HG02884 (cell line): ENCODE results near the gene SFTPB.
"Not testable (repeated sequence)": the region's sequence is repeated elsewhere in the genome, so short reads cannot be mapped to it uniquely, and the experiment has no call there.

Experiments used
- ATAC-seq: cut with Tn5 transposase; IDR thresholded peaks from one replicate; pipeline ENCODE4 v1.9.1; 2021; ENCODE audit warnings: mild to moderate bottlenecking, moderate library complexity; ENCODE audit not compliant: unreplicated experiment

SFTPB gene

DNA sequence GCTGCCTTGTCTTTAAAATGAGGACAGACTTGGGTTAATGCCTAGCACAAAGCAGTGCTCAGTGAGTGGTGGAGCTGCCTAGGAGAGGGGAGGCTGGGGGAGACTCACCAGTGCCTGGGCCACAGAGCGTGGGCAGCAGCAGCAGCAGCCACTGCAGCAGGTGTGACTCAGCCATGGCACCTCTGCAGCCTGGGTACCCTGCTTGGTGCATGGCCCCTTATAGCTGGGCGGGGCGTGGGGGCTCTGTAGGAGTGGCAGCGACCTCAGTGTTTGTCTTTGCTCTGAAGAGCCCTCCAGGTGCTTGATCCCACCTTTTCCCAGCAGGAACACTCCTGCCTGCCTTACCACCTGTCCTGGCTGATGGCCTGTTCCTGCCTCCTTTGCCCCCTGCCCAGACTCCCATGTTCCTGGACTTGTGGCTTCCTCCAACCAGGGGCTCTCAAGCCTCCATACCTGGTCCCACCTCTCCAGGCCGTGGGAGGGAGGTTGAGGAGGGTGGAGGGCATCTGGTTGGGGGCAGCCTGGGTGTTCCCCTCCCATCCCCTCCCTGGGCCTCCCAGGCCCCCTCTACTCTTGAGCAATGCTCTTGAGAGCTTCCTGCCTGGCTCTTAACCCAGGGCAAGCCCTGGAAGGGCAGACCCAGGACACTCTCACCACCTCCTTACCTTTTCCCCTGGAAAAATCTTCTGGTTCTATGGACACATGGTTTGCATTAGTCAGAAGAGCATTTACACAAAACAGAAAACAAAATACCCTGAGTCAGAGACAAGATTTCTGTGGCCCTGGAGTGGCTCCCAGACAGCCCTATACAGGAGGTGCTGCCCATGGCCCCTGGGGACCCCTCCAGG is at the start of gene SFTPB:
Gene SFTPB, minus strand, starts transcription at position 191 of the 848 bp plus-strand sequence. Its CDS starts 16 bp downstream, at position 175.
- ATAC-seq, result no peak

GRCh38 chr2:85717308-85718008 is 49.5 kb upstream of the SFTPB start:
- no peak for ATAC-seq

GRCh38 chr2:85716346-85716914 is 48.4 kb upstream of the SFTPB start:
- no peak for ATAC-seq

GRCh38 chr2:85714841-85715240 is 46.8 kb upstream of the SFTPB start:
- no peak for ATAC-seq

- not testable (repeated sequence) for ATAC-seq
Measured at GRCh38 chr2:85714421-85714820, 46.4 kb upstream of the SFTPB start.

DNA sequence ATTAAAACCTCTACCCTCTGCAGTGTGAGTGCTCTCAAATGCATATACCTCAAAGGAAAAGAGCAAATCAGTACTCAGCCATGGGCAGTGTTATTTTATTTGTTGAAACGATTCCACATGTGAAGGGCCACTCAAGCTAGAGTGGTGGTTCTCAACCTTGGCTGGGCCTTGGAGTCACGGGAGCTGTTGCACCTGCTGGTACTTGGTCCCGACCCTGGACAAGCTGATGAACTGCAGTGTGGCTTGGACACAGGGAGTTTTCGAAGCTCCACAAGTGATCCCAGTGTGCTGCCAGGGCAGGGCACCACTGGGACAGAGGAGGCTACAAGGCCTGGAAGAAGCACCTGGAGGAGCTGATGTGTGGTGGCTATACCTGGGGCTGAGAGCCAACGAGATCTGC is 45.8 kb upstream of the SFTPB start:
- no peak for ATAC-seq

- no peak for ATAC-seq
Measured at GRCh38 chr2:85712849-85713612, 45.0 kb upstream of the SFTPB start.

DNA sequence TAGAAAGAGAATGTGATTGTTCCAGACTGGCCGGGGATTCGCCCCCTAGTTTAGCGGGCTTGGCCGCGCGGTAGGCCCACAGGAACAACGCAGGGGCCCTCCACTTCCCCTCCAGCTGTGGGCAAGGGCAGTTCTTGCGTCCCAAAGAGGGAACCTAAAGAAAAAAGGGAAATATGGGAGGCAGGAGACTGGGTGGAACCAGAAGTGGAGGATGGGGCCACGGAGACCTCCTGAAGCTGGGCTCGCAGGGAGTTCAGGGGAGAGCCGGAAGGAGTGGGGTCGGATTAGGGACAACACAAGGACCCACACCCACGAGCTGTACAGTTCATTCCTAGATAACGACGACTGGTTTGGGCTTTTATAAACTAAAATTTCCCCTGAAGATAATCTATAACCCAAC is 44.3 kb upstream of the SFTPB start:
- no peak for ATAC-seq

GRCh38 chr2:85711578-85712060 is 43.6 kb upstream of the SFTPB start:
- no peak for ATAC-seq

DNA sequence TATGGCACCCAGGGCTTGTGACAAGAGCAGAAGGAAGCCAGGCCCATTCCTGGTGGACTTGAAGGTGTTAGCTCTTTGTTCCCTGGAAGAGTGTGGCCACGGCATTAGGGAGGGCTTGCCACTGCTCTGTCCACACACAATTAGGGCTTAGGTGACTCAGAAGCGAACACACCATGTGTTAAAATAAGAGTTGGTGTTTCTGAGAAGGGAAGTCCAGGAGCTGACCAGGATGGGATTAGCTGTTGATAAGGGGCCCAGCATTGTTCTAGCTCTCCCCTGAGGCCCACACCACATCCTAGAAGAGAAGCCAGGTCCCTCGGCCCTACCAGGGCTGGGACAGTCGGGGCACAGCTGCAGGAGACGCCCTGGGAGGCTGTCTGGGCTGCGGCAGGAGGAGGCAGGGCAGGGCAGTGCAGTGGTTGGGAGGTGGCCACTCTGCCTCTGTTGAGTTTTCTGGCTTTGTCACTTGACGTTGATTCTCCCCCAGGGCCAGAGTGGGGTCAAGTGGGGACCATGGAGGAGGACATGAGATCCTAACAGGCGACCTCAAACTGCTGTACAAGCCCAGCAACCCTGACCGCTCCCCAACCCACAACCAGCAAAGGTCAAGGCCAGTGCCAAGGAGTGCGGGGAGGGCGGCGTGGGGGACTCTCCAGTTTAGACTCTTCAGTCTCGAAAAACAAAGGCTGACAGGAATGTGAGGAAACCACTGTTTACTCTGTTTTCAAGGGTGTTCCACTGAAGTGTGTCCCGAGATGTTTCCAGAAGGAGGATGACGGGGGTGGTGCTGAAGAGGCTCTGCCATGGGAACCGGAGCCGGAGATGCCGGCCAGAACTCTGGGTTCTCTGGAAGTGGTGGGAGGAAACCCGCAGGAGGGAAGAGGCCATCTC is 42.9 kb upstream of the SFTPB start:
- no peak for ATAC-seq

GRCh38 chr2:85709401-85709811 is 41.4 kb upstream of the SFTPB start:
- no peak for ATAC-seq

GRCh38 chr2:85708641-85709040 is 40.6 kb upstream of the SFTPB start:
- ATAC-seq, result no peak

DNA sequence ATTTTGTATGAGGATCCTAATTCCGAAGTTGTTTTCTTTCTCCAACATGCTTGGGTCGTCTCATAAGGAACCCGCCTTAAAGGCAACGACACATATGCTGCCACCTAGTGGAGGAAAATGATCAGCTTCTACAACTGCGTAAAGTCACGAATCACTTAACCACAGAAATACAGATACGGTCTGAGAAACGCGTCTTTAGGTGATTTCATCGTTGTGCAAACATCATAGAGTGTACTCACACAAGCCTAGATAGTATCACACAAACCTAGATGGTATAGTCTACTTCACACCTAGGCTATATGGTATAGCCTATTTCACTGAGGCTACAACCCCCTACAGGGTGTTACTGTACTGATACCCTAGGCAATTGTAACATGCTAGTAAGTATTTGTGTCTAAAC is 39.3 kb upstream of the SFTPB start:
- no peak for ATAC-seq

GRCh38 chr2:85706599-85707296 is 38.7 kb upstream of the SFTPB start:
- no peak for ATAC-seq

GRCh38 chr2:85706063-85706462 is 38.1 kb upstream of the SFTPB start:
- no peak for ATAC-seq

GRCh38 chr2:85705680-85706039 is 37.7 kb upstream of the SFTPB start:
- ATAC-seq, result no peak

DNA sequence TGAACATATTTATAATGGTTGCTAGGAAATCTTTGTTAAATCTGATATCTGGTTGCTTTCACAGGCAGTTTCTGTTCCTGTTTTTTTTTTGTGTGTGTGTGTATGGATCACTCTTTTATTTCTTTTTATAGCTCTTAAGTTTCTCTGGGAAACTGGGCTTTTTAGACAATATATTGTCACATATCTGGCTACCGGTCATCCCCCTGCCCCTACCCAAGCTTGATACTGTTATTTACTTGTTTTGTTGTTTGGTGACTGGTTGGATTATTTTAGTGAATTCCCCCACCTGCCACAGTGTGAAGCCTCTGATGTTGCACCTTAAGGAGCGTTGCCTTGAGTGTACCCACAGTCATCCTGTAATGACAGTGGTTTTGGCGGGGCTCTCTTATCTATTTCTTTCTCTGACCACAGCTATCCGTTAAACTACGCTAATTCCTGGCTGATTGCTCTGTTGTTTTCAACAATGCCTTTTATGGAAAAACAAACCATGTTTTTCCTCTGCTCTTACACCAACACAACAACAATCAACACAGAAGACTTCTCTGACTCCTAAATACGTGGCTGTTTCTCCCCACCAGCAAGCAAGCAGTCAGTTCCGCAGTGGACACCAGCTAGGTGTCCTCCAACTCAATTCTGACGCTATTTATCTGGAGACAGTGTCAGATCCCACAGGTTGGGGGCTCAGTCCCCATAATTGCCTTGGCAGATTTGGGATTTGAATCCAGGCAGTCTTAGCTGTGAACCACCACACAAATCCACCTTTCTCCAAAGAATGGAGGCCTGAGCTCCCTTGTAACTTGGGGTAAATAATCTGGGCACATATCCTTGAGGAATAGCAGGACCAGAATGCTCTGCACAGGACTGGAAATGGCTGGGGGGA is 37.0 kb upstream of the SFTPB start:
- ATAC-seq, result peak; percentile 77

DNA sequence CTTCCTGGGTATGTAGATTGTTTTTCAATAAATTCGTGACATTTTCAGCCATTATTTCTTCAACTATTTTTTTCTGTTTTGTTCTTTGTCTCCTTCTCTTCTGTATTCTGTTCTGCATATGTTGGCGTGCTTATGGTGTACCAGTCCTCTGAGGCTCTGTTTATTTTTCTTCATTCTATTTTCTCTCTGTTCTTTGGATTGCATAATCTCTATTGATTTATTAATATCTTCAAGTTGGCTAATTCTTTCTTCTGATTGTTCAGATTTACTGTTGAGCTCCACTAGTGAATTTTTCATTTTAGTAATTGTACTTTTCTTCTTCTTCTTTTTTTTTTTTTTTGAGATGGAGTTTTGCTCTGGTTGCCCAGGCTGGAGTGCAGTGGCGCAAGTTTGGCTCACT is 36.0 kb upstream of the SFTPB start:
- no peak for ATAC-seq
